Endothelial cell (in vitro differentiated cells): ENCODE results near the gene AGO3. TPM values are rescaled to one million over a fixed set of nuclear protein-coding genes. Genes with fewer than 3 reads are reported as not detected.

Experiments
- DNase-seq: peaks from one replicate; pipeline ENCODE4 v3.0.0; 2021; ENCODE audit warnings: low spot score
- H3K27ac Mint-ChIP-seq: one replicate; pipeline ENCODE4 v1.8.0; 2021; ENCODE audit warnings: mixed read lengths, inconsistent platforms; ENCODE audit not compliant: unreplicated experiment
- H3K27me3 Mint-ChIP-seq: one replicate; pipeline ENCODE4 v1.8.0; 2021; ENCODE audit warnings: mild to moderate bottlenecking, moderate library complexity, mixed read lengths, inconsistent platforms; ENCODE audit not compliant: unreplicated experiment
- H3K36me3 Mint-ChIP-seq: one replicate; pipeline ENCODE4 v1.8.0; 2021; ENCODE audit warnings: mild to moderate bottlenecking, low read depth, mixed read lengths, inconsistent platforms; ENCODE audit not compliant: unreplicated experiment
- H3K4me1 Mint-ChIP-seq: one replicate; pipeline ENCODE4 v1.8.0; 2021; ENCODE audit warnings: mild to moderate bottlenecking, mixed read lengths, inconsistent platforms; ENCODE audit not compliant: unreplicated experiment
- H3K4me3 Mint-ChIP-seq: one replicate; pipeline ENCODE4 v1.8.0; 2021; ENCODE audit warnings: mild to moderate bottlenecking, mixed read lengths, inconsistent platforms; ENCODE audit not compliant: unreplicated experiment
- H3K9me3 Mint-ChIP-seq: one replicate; pipeline ENCODE4 v1.8.0; 2021; ENCODE audit warnings: mixed read lengths, inconsistent platforms; ENCODE audit not compliant: unreplicated experiment
- total RNA-seq: library from RNA; stranded (reverse); fragmentation: NEBNext Ultra II Directional; extraction: Animal tissue kit (Norgen Biotek cat#: 25700); gene quantifications from one replicate; pipeline ENCODE4 v1.2.1, GENCODE V29; 2021; ENCODE audit not compliant: unreplicated experiment
- TF ChIP-seq, protein P1 (sequence below): fragments of 200-600 bp; sonication (generic); IDR thresholded peaks from one replicate; pipeline ENCODE4 v1.5.0; 2021; ENCODE audit warnings: antibody characterized with exemption; ENCODE audit not compliant: unreplicated experiment

AGO3 gene
- total RNA-seq, 1 donor from 2014 or later: 25.9 TPM

- peaks cover 10% of the 10 kb centered on the region for H3K36me3 Mint-ChIP-seq
- H3K4me1 Mint-ChIP-seq: peaks cover 10% of the 10 kb centered on the region
- H3K9me3 Mint-ChIP-seq: no peaks in the 10 kb centered on the region
- TF ChIP-seq, protein P1, sequence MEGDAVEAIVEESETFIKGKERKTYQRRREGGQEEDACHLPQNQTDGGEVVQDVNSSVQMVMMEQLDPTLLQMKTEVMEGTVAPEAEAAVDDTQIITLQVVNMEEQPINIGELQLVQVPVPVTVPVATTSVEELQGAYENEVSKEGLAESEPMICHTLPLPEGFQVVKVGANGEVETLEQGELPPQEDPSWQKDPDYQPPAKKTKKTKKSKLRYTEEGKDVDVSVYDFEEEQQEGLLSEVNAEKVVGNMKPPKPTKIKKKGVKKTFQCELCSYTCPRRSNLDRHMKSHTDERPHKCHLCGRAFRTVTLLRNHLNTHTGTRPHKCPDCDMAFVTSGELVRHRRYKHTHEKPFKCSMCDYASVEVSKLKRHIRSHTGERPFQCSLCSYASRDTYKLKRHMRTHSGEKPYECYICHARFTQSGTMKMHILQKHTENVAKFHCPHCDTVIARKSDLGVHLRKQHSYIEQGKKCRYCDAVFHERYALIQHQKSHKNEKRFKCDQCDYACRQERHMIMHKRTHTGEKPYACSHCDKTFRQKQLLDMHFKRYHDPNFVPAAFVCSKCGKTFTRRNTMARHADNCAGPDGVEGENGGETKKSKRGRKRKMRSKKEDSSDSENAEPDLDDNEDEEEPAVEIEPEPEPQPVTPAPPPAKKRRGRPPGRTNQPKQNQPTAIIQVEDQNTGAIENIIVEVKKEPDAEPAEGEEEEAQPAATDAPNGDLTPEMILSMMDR: no peak
- H3K27ac Mint-ChIP-seq: no peak overlapping the region
- no peak overlapping the region for H3K4me3 Mint-ChIP-seq
- peaks cover 21% of the 10 kb centered on the region for H3K27me3 Mint-ChIP-seq
- no peak for DNase-seq
Observed at GRCh38 chr1:36091698-36092097, 160.8 kb downstream of the AGO3 start.

DNA sequence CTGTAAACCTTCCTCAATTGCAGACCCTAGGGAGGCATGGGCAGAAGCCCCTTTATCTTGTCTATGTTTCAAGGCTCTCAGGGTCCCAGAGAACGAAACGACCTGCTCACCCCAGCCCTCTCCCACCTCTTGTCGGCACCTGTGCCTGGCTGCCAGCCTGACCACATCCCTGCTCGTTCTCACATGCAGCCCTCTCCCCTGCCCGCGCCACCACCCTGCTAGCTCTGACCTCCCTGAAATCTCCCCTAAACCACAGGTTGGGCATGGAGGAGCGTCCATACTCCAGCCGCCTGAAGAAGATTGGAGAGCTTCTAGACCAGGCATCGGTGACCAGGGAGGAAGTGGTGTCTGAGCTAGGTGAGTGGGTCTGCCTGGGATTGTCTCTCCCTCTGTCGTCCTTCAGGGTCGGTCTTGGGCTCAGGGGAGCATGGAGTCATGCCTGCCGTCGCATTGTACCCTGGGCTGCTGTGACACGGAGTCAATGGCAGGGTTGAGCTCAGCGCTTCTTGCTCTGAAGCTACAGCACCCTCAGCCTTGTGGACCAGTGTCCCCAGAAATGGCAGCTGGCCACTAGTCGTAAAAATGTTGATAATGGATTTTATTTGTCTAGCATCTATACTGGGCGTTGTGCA is 161.4 kb downstream of the AGO3 start:
- Mint-ChIP-seq H3K4me3 (peak overlapping the region; percentile 59), H3K27me3 (peaks cover 15% of the 10 kb centered on the region), H3K9me3 (no peaks in the 10 kb centered on the region), H3K4me1 (peaks cover 7% of the 10 kb centered on the region), H3K36me3 (peaks cover 10% of the 10 kb centered on the region), H3K27ac (no peak overlapping the region)
- TF ChIP-seq, protein P1: no peak
- no peak for DNase-seq

DNA sequence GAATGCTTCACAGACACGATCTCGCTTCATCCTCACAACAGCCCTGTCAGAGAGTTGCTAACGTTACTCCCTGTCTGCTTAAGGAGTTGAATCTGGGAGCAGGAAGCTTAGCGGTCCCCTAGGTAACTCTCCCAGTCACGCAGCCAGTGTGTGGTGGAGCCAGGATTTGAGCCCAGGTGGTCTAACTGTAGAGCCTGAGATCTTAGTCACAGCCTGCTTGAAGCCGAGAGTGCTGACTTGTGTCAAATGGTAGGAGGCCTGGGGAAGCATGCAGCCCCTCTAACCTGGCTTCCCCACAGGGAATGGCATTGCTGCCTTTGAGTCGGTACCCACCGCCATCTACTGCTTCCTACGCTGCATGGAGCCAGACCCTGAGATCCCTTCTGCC is 161.9 kb downstream of the AGO3 start:
- Mint-ChIP-seq H3K27me3 (peaks cover 12% of the 10 kb centered on the region), H3K4me1 (peaks cover 7% of the 10 kb centered on the region), H3K27ac (no peak overlapping the region), H3K9me3 (no peaks in the 10 kb centered on the region), H3K36me3 (peaks cover 10% of the 10 kb centered on the region), H3K4me3 (no peak overlapping the region)
- DNase-seq: no peak
- TF ChIP-seq, protein P1: no peak

- peaks cover 12% of the 10 kb centered on the region for H3K27me3 Mint-ChIP-seq
- TF ChIP-seq, protein P1: no peak
- no peak overlapping the region for H3K4me3 Mint-ChIP-seq
- no peak overlapping the region for H3K27ac Mint-ChIP-seq
- peaks cover 7% of the 10 kb centered on the region for H3K4me1 Mint-ChIP-seq
- H3K36me3 Mint-ChIP-seq: peaks cover 10% of the 10 kb centered on the region
- no peak for DNase-seq
- H3K9me3 Mint-ChIP-seq: no peaks in the 10 kb centered on the region
Observed at GRCh38 chr1:36093226-36093625, 162.3 kb downstream of the AGO3 start.

DNA sequence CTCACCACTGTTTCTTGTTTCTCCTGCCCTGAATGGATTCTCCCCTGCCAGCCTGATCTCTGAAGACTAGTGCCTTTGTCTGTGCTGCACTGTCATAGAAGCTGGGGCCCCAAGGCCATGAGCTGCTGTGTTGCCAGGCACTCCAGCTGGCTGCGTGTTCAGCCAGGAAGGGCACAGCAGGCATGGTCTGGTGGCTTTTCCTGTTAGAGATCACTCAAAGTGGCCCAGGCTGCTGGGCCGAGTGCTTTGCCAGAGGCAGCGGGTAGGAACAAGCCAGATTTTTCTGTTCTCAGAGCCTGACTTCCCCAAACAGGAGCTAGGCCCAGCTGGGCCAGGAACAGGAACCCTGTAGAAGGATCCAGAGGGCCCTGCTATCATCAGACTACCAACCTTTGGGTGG is 163.0 kb downstream of the AGO3 start:
- no peak overlapping the region for H3K27ac Mint-ChIP-seq
- H3K4me3 Mint-ChIP-seq: no peak overlapping the region
- no peaks in the 10 kb centered on the region for H3K9me3 Mint-ChIP-seq
- H3K36me3 Mint-ChIP-seq: peaks cover 10% of the 10 kb centered on the region
- peaks cover 7% of the 10 kb centered on the region for H3K4me1 Mint-ChIP-seq
- TF ChIP-seq, protein P1: no peak
- DNase-seq: no peak
- H3K27me3 Mint-ChIP-seq: peaks cover 12% of the 10 kb centered on the region
